ENCODE results near the gene FARS2.

The FARS2 gene

GRCh38 chr6:5439749-5440148 lies 178.4 kb downstream of the FARS2 start:
- DNase-seq: peak; percentile 1

GRCh38 chr6:5442319-5442718 lies 181.0 kb downstream of the FARS2 start:
- DNase-seq: no peak

DNA sequence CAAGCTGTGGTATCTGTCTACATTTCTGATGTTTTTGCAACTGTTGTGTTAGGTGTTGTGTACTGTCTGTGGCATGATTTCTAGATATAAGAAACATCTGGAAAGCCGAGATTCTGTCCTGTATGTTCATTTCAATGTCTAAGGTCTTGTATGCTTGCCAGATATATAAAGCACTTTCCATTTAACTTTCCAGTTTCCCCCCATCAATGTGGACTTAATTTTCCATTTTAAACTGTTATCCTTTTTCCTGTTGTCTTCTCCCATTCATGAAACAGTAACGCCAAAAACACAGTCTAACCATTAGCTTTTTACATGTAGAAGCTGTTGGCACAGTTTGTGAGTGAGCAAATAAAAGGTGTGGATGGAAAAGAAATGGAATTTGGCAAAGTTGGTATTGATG lies 181.6 kb downstream of the FARS2 start:
- DNase-seq: no peak

GRCh38 chr6:5443491-5443890 lies 182.2 kb downstream of the FARS2 start:
- peak; percentile 1 for DNase-seq

DNA sequence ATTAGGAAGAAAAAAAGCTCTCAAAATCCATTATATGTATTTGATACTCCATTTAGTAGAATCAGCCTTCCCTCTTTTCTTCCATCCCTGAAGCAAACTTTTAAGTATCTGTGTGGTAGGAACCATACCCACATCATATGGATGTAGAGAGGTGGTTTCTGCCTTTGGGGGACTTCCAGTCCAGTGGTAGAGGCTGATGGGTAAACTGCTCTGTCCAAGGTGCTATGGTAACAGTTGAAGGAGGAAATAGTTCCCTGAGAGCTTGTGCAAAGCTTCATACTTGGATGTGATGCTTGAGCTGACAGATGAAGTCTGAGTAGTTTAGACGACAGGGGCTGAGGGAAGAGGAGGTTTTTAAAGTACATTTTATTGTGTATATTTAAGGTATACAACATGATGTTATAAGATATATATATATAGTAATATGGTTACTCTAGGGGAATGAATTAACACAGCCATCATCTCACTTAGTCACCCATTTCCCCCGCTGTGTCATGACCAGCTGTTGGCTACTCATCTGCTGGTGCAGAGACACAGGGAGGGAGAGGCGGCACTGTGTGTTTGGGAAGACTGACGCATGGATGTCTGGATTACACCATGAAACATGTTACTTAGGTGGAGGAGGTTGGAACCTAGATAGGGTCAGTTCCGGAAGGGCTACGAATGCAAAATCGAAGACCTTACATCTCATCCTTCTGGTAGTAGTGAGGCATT lies 185.2 kb downstream of the FARS2 start:
- no peak for DNase-seq

GRCh38 chr6:5447921-5448320 lies 186.6 kb downstream of the FARS2 start:
- DNase-seq: no peak

DNA sequence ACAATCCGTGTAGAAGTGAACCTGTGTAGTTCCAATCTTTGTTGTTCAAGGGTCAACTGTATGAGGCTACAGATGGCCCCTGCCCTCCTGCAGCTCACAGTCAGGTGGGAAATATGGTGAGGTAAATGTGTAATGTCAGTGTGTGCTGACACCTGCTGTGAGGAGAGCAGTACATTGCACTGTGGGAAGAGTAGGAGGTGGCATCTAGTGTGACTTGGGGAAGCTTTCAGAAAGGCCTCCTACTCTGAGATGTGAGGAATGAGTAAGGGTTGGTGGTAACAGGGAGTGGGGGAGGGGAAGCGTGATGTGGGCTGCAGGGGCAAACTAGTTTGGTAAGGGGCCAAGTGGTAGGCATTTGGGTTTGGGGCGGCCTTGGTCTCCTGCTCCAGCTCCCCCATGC lies 188.8 kb downstream of the FARS2 start:
- no peak for DNase-seq

GRCh38 chr6:5453546-5453945 lies 192.2 kb downstream of the FARS2 start:
- DNase-seq: no peak

- DNase-seq: no peak
Measured at GRCh38 chr6:5455142-5455541, 193.8 kb downstream of the FARS2 start.

DNA sequence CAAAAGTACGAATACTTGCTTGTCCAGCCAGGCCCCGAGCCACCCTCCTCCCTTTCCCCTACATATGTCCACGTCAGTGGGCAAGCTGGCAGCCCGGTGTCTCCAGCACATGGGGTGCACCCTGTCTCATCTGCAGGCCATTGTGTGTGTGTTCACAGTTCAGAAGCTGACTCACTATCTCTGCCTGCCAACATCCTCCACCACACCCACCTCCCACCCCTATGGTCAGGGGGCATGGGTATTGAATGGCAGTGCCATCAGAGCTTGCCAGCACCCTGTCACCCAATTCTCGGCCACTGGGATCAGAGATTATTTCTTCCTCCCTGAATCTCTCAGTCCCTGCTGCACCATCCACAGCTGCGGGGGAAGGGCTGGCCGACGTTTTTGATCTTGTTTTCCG lies 195.7 kb downstream of the FARS2 start:
- DNase-seq: peak; percentile 49

- DNase-seq: peak; percentile 76
Measured at GRCh38 chr6:5457983-5458683, 196.8 kb downstream of the FARS2 start.

- DNase-seq: no peak
Measured at GRCh38 chr6:5459346-5459745, 198.0 kb downstream of the FARS2 start.

- DNase-seq: no peak
Measured at GRCh38 chr6:5461365-5461764, 200.1 kb downstream of the FARS2 start.

GRCh38 chr6:5462856-5463255 lies 201.5 kb downstream of the FARS2 start:
- no peak for DNase-seq

- no peak for DNase-seq
Measured at GRCh38 chr6:5463690-5464089, 202.4 kb downstream of the FARS2 start.

DNA sequence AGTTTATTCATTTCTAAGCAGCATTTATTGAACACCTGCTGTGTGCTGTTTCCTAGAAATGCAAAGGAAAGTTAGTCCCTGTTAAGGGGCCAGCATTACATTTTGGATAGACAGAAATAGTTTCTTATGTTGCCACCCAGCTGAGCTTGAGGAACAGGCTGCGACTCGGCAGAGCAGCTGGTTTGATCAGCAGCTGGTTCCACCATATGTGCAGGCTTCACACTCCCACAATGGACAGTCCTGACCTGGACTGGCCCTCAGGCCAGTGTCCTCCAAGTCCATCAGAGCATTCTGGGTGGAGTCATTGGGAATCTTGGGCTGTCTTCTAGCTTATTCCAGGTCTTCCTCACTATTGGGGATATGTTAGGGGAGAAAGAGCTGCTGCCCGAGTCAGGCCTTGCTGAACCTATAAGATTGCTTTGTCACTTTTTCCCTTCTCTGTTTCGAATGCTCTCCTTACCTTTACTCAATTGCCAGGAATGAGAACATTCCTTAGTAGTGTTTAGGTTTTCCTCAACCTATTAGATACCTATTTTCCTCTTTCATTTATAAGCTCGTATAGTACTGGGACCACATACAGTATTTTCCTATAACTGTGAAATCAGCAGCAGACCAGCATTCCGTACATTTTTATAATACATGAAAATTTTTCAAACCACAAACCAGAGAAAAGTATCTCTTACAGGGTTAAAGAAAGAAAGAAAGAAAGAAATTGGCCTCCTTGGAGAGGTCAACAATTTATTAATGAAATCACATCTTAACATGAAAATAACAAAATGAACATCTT lies 203.0 kb downstream of the FARS2 start:
- DNase-seq: no peak

GRCh38 chr6:5466281-5467136 lies 205.2 kb downstream of the FARS2 start:
- no peak for DNase-seq

DNA sequence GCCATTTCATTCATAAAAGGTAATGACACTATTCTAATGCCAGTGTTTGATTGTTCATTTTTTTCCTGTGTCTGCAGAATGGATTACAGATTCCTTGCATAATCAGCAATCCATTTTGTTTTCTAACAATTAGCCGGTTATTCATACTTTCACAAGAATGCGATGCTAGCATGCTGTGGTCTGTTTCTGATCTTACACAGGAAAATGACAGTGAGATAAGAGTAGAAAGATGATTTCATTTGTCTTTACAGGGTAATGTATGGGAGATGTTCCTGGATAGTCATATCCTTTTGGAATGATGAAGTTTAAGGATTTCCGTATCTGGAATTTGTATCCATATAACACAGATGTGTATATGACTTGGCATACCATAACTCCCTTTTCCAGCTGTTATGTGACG lies 207.3 kb downstream of the FARS2 start:
- DNase-seq: no peak

DNA sequence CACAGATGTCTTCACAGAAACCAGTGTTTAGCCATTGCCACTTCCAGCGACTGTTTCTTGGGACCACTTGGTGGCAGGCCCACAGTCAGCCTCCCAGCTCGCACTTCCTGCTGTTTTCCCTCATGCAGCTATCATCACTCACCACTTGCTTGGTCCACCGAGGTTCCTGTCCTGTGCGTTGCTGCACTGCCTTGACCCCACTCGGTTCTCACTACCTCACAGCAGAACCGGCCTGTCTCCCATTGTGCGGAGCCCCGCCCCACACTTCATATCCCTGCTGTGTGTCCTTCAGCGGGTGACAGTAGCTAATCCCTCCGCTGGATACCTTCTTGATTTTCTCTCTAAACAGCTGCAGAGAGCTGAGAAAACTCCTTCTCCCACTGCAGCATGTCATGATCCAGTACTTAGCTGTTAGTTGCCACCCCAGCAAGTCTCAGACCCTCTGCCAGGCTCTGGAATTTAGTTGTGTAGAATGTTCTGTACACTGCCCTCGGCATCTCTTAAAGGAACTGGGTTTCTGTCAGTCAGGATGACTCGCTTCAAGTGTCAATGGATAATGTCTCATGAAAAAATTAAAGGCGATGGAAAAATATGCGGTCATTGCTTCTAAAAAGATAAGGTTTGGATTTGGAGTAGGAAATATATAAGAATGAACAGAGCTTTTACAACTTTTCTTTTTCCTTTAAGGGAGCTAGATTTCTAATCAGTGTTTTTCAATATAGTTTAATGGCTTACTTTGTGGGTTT lies 208.0 kb downstream of the FARS2 start:
- no peak for DNase-seq

- DNase-seq: peak; percentile 20
Measured at GRCh38 chr6:5471044-5471443, 209.7 kb downstream of the FARS2 start.

GRCh38 chr6:5471637-5472398 lies 210.5 kb downstream of the FARS2 start:
- DNase-seq: peak; percentile 30

Data from NCI-H1092 treated with DMSO at 0.1 percent for 48 hours (cell line).